SK-N-SH (cell line): ENCODE results near the gene SON. TPM values are rescaled to one million over a fixed set of nuclear protein-coding genes. Genes with fewer than 3 reads are reported as not detected.

Experiments
- CTCF ChIA-PET: fragments of 300-600, 350-600 bp; formaldehyde crosslinking; extraction: SDS; loops from one replicate; lab custom pipeline; 2021; lab: Yijun Ruan, JAX
- POLR2A ChIA-PET: fragments of 350-600 bp; sonication (Branson Sonifier 250); formaldehyde crosslinking; extraction: SDS; loops from one replicate; lab custom pipeline; 2020; ENCODE audit warnings: antibody characterized with exemption, inconsistent platforms; lab: Yijun Ruan, JAX
- DNase-seq: peaks from one replicate; pipeline ENCODE4 v3.0.0; 2012
- H2AFZ ChIP-seq: fragments of 200-600 bp; sonication (generic); 2 replicates; pipeline ENCODE4 v1.8.1; 2016; ENCODE audit warnings: antibody characterized with exemption, mild to moderate bottlenecking, low read depth
- H3F3A ChIP-seq: fragments of 200-600 bp; sonication (generic); replicated peaks from 2 replicates; pipeline ENCODE3; 2016; ENCODE audit warnings: antibody characterized with exemption, mild to moderate bottlenecking; ENCODE audit not compliant: insufficient read depth
- H3K27ac ChIP-seq, 2 experiments: fragments of 200-500 bp in 1 of 2; fragments of 200-600 bp in 1 of 2; sonication (Bioruptor generic) in 1 of 2; sonication (generic), shearing (Covaris generic) in 1 of 2; 2 replicates each; pipeline versions ENCODE4 v1.5.1 to v1.6.1; 2014 to 2016; ENCODE audit warnings: low read depth in 2 of 2, inconsistent platforms in 1 of 2, low read length in 1 of 2, mild to moderate bottlenecking in 1 of 2, mixed read lengths in 1 of 2
- H3K27me3 ChIP-seq: fragments of 200-600 bp; sonication (generic), shearing (Covaris generic); 2 replicates; pipeline ENCODE4 v1.6.1; 2016; ENCODE audit warnings: mixed run types; ENCODE audit not compliant: insufficient read depth
- H3K36me3 ChIP-seq, 2 experiments: fragments of 200-500 bp in 1 of 2; fragments of 200-600 bp in 1 of 2; sonication (Bioruptor generic) in 1 of 2; sonication (generic) in 1 of 2; replicated peaks in 1 of 2; 2 replicates each; pipeline versions ENCODE3 to v1.5.1; 2014 to 2016; ENCODE audit warnings: low read length in 1 of 2, mild to moderate bottlenecking in 1 of 2; ENCODE audit not compliant: insufficient read depth in 2 of 2, control insufficient read depth in 1 of 2
- H3K4me1 ChIP-seq, 2 experiments: fragments of 200-500 bp in 1 of 2; fragments of 200-600 bp in 1 of 2; sonication (Bioruptor generic) in 1 of 2; sonication (generic), shearing (Covaris generic) in 1 of 2; 2 replicates each; pipeline versions ENCODE4 v1.5.1 to v1.6.1; 2014 to 2016; ENCODE audit warnings: low read depth in 1 of 2, low read length in 1 of 2, mixed run types in 1 of 2; ENCODE audit not compliant: insufficient read depth in 2 of 2, control insufficient read depth in 1 of 2
- H3K4me2 ChIP-seq: fragments of 200-600 bp; sonication (generic), shearing (Covaris generic); 2 replicates; pipeline ENCODE4 v1.6.1; 2017; ENCODE audit warnings: mixed run types
- H3K4me3 ChIP-seq, 2 experiments: fragments of 200-500 bp in 1 of 2; fragments of 200-600 bp in 1 of 2; sonication (Bioruptor generic) in 1 of 2; sonication (generic), shearing (Covaris generic) in 1 of 2; 2 replicates each; pipeline versions ENCODE4 v1.5.1 to v1.8.1; 2014 to 2016; ENCODE audit warnings: low read depth in 2 of 2, inconsistent platforms in 1 of 2, low read length in 1 of 2, mild to moderate bottlenecking in 1 of 2, mixed read lengths in 1 of 2, moderate library complexity in 1 of 2
- H3K79me2 ChIP-seq: fragments of 200-600 bp; sonication (generic); 2 replicates; pipeline ENCODE4 v1.8.1; 2017; ENCODE audit warnings: mild to moderate bottlenecking; ENCODE audit not compliant: insufficient read depth
- H3K9ac ChIP-seq: fragments of 200-600 bp; sonication (generic); 2 replicates; pipeline ENCODE4 v1.6.1; 2017; ENCODE audit warnings: mixed run types
- H3K9me2 ChIP-seq: fragments of 200-600 bp; sonication (generic); 2 replicates; pipeline ENCODE4 v1.6.1; 2017; ENCODE audit warnings: mixed run types
- H3K9me3 ChIP-seq: fragments of 200-600 bp; sonication (generic); 2 replicates; pipeline ENCODE4 v1.6.1; 2017; ENCODE audit warnings: mixed run types, mild to moderate bottlenecking, moderate library complexity
- H4K20me1 ChIP-seq: fragments of 200-600 bp; sonication (generic); 2 replicates; pipeline ENCODE4 v1.6.1; 2017; ENCODE audit warnings: mild to moderate bottlenecking, mixed run types; ENCODE audit not compliant: insufficient read depth
- FOXJ3 ChIP-seq: sonication (generic); formaldehyde crosslinking; IDR thresholded peaks from 2 replicates; pipeline ENCODE4 v1.5.1; 2020; ENCODE audit warnings: mild to moderate bottlenecking, missing genetic modification reagents
- FOXM1 ChIP-seq: IDR thresholded peaks from 2 replicates; pipeline ENCODE4 v1.4.0; 2012; ENCODE audit warnings: low read depth, mild to moderate bottlenecking
- GATA2 ChIP-seq: sonication (generic); formaldehyde crosslinking; IDR thresholded peaks from 2 replicates; pipeline ENCODE4 v1.5.0; 2020; ENCODE audit warnings: mild to moderate bottlenecking, missing genetic modification reagents
- POLR2AphosphoS5 ChIP-seq: IDR thresholded peaks from 2 replicates; pipeline ENCODE4 v1.6.1; 2012; ENCODE audit warnings: low read depth, low read length
- RCOR1 ChIP-seq: fragments of 150-350 bp; IDR thresholded peaks from 2 replicates; pipeline ENCODE4 v1.6.1; 2017; ENCODE audit warnings: antibody characterized with exemption, low read length
- RFX5 ChIP-seq: IDR thresholded peaks from 2 replicates; pipeline ENCODE4 v1.6.1; 2012; ENCODE audit warnings: mild to moderate bottlenecking, improper control_type of control experiment, low read length
- RXRA ChIP-seq: IDR thresholded peaks from 2 replicates; pipeline ENCODE4 v1.4.0; 2012; ENCODE audit warnings: low read depth, mild to moderate bottlenecking, borderline replicate concordance
- SIN3A ChIP-seq: IDR thresholded peaks from 2 replicates; pipeline ENCODE4 v1.6.1; 2012; ENCODE audit warnings: low read depth, mild to moderate bottlenecking, low read length, moderate library complexity, borderline replicate concordance
- SMC3 ChIP-seq: IDR thresholded peaks from 2 replicates; pipeline ENCODE4 v1.6.1; 2012; ENCODE audit warnings: low read depth, low read length, improper control_type of control experiment
- TEAD4 ChIP-seq: IDR thresholded peaks from 2 replicates; pipeline ENCODE4 v1.4.0; 2012; ENCODE audit warnings: mild to moderate bottlenecking, borderline replicate concordance; ENCODE audit not compliant: insufficient read depth
- USF2 ChIP-seq: fragments of 150-350 bp; IDR thresholded peaks from 2 replicates; pipeline ENCODE4 v1.6.1; 2017; ENCODE audit warnings: antibody characterized with exemption, low read length, low read depth, borderline replicate concordance
- WGBS: methylation state at CpG from one replicate; pipeline ENCODE4 v1.1.6; 2017; ENCODE audit warnings: low lambda C conversion rate; 5-methylcytosine and 5-hydroxymethylcytosine counted together
- polyA plus RNA-seq, 3 experiments: library from polyadenylated mRNA; depleted of rRNA; stranded (reverse); fragments of >200 nt; gene quantifications; 2 replicates each; pipeline ENCODE4 v1.2.3, GENCODE V29; 2012

SON gene
- polyA plus RNA-seq, 1 of the 3 experiments (the other 2 are of a cell fraction) = 45.9 TPM

- peaks cover 40 to 52% of the 10 kb centered on the region in 2 experiments for H3K36me3 ChIP-seq
- no peaks in the 10 kb centered on the region for H3K9me2 ChIP-seq
- ChIA-PET CTCF (interaction anchor here (0.9 kb wide), 1 partner anchor 185 kb away, joined by 4 read pairs; no protein-coding TSS in a partner anchor), POLR2A (no interaction called here)
- peaks cover 90% of the 10 kb centered on the region for H3K79me2 ChIP-seq
- no peaks in the 10 kb centered on the region for H3K27me3 ChIP-seq
- WGBS = 77% methylated on average over 3 of the region's 3 CpGs
- H3K4me3 ChIP-seq = no peak overlapping the region
- H3K9ac ChIP-seq = peak overlapping the region; percentile 97; the same call in 1 of the 2 replicates
- no peak overlapping the region for H2AFZ ChIP-seq
- peaks cover 8 to 10% of the 10 kb centered on the region in 2 experiments; a peak in 3 of 4 replicates for H3K4me1 ChIP-seq
- no peaks in the 10 kb centered on the region for H3K9me3 ChIP-seq
- H3F3A ChIP-seq = peaks cover 34% of the 10 kb centered on the region
- peak overlapping the region in 1 of 2 experiments; percentile 25; a peak in 2 of 4 replicates for H3K27ac ChIP-seq
- no peak for TF ChIP-seq RFX5
- no peak for TF ChIP-seq SMC3
- no peak for TF ChIP-seq RXRA
- no peak for TF ChIP-seq USF2
- TF ChIP-seq GATA2 (CRISPR knock-in tag) = no peak
- no peak for TF ChIP-seq TEAD4
- no peak for TF ChIP-seq RCOR1
- DNase-seq = no peak
- peaks cover 77% of the 10 kb centered on the region for H4K20me1 ChIP-seq
- H3K4me2 ChIP-seq = peak overlapping the region; percentile 76; the same call in 1 of the 2 replicates
These were observed 3.2 kb downstream of the SON start for GRCh38 chr21:33546086-33546485.

- Histone ChIP-seq H3K27ac (no peak overlapping the region), H3K79me2 (peaks cover 99% of the 10 kb centered on the region), H3K4me2 (no peak overlapping the region), H3K4me1 (peaks cover 2 to 10% of the 10 kb centered on the region in 2 experiments; a peak in 3 of 4 replicates), H3K27me3 (no peaks in the 10 kb centered on the region), H3K9me3 (no peaks in the 10 kb centered on the region), H3K36me3 (peaks cover 79 to 87% of the 10 kb centered on the region in 2 experiments), H3F3A (peaks cover 11% of the 10 kb centered on the region), H3K9me2 (no peaks in the 10 kb centered on the region), H4K20me1 (peaks cover 97% of the 10 kb centered on the region), H3K4me3 (no peak overlapping the region), H3K9ac (no peak overlapping the region), H2AFZ (no peak overlapping the region)
- WGBS = 97% methylated on average over 6 of the region's 19 CpGs
- CTCF ChIA-PET = no interaction called here
- no peak for DNase-seq
- POLR2A ChIA-PET = interaction anchor here (1.6 kb wide), 1 partner anchor 8 kb away, joined by 5 read pairs; the partner anchor contains the start of genes GART and SON
- no peak for TF ChIP-seq FOXM1
- TF ChIP-seq RXRA = no peak
- no peak for TF ChIP-seq USF2
- no peak for TF ChIP-seq SIN3A
- TF ChIP-seq FOXJ3 (CRISPR knock-in tag) = no peak
- 0 out of 2 replicates have a peak, but pooled peaks have one; percentile 16 for TF ChIP-seq POLR2AphosphoS5
These were observed 7.3 kb downstream of the SON start for GRCh38 chr21:33549848-33550771.
